ENCODE results near the gene CCDC40. TPM values are rescaled to one million over a fixed set of nuclear protein-coding genes. Genes with fewer than 3 reads are reported as not detected.
"Not testable (repeated sequence)": the region's sequence is repeated elsewhere in the genome, so short reads cannot be mapped to it uniquely, and the experiment has no call there.

The CCDC40 gene
- total RNA-seq, 1 experiment from 2014 or later: 0.59 TPM

GRCh38 chr17:80082403-80083135 lies 46.1 kb downstream of the CCDC40 start:
- DNase-seq (ENCODE audit: low spot score): peak; percentile 76

GRCh38 chr17:80083136-80083661 lies 46.8 kb downstream of the CCDC40 start:
- no peak for DNase-seq (ENCODE audit: low spot score)

- DNase-seq (ENCODE audit: low spot score): no peak
These were observed 48.3 kb downstream of the CCDC40 start for GRCh38 chr17:80084773-80085172.

GRCh38 chr17:80086081-80086480 lies 49.6 kb downstream of the CCDC40 start:
- no peak for DNase-seq (ENCODE audit: low spot score)

- DNase-seq (ENCODE audit: low spot score): no peak
These were observed 50.2 kb downstream of the CCDC40 start for GRCh38 chr17:80086616-80087015.

- DNase-seq (ENCODE audit: low spot score): no peak
These were observed 51.2 kb downstream of the CCDC40 start for GRCh38 chr17:80087346-80088265.

- DNase-seq (ENCODE audit: low spot score): no peak
These were observed 53.3 kb downstream of the CCDC40 start for GRCh38 chr17:80089762-80090161.

- not testable (repeated sequence) for DNase-seq (ENCODE audit: low spot score)
These were observed 53.7 kb downstream of the CCDC40 start for GRCh38 chr17:80090164-80090563.

GRCh38 chr17:80091376-80091775 lies 54.9 kb downstream of the CCDC40 start:
- DNase-seq (ENCODE audit: low spot score): no peak

GRCh38 chr17:80092959-80093358 lies 56.5 kb downstream of the CCDC40 start:
- DNase-seq (ENCODE audit: low spot score): no peak

- DNase-seq (ENCODE audit: low spot score): no peak
These were observed 58.8 kb downstream of the CCDC40 start for GRCh38 chr17:80095038-80095843.

GRCh38 chr17:80095844-80096475 lies 59.5 kb downstream of the CCDC40 start:
- DNase-seq (ENCODE audit: low spot score): no peak

- no peak for DNase-seq (ENCODE audit: low spot score)
These were observed 60.1 kb downstream of the CCDC40 start for GRCh38 chr17:80096561-80097021.

GRCh38 chr17:80097127-80097621 lies 60.7 kb downstream of the CCDC40 start:
- no peak for DNase-seq (ENCODE audit: low spot score)

- no peak for DNase-seq (ENCODE audit: low spot score)
These were observed 61.6 kb downstream of the CCDC40 start for GRCh38 chr17:80097844-80098691.

- DNase-seq (ENCODE audit: low spot score): no peak
These were observed 63.0 kb downstream of the CCDC40 start for GRCh38 chr17:80099291-80100034.

GRCh38 chr17:80100035-80100323 lies 63.5 kb downstream of the CCDC40 start:
- no peak for DNase-seq (ENCODE audit: low spot score)

GRCh38 chr17:80101011-80101945 lies 64.8 kb downstream of the CCDC40 start, which contains the start of gene GAA:
GAA (plus strand) TSS chr17:80101581; CDS start chr17:80104587, 3,006 bp downstream.
- peak; percentile 54 for DNase-seq (ENCODE audit: low spot score)
